K562 (cell line): ENCODE measurements around the gene TARBP1. TPM values are rescaled to one million over a fixed set of nuclear protein-coding genes. Genes with fewer than 3 reads are reported as not detected.
A peak's percentile ranks its signal among the peaks of the same experiment; 100 is the strongest.

Experiments used
- E2F3 ChIP-seq: fragments of 250-450 bp; sonication (Bioruptor Pico); IDR thresholded peaks from 2 replicates; pipeline ENCODE4 v1.4.0; 2020; ENCODE audit warnings: mild to moderate bottlenecking
- FOXJ3 ChIP-seq: sonication (generic); formaldehyde crosslinking; IDR thresholded peaks from 2 replicates; pipeline ENCODE4 v1.4.0; 2020; ENCODE audit warnings: mild to moderate bottlenecking, missing genetic modification reagents
- HDAC3 ChIP-seq: fragments of 450-650 bp; IDR thresholded peaks from 2 replicates; pipeline ENCODE4 v1.6.1; 2018; ENCODE audit warnings: borderline replicate concordance, mild to moderate bottlenecking, moderate library complexity; ENCODE audit not compliant: partially characterized antibody
- HEY1 ChIP-seq: fragments of 250-450 bp; sonication (Bioruptor Pico); IDR thresholded peaks from 2 replicates; pipeline ENCODE4 v1.5.0; 2020; ENCODE audit warnings: mild to moderate bottlenecking, moderate library complexity, borderline replicate concordance
- HSF4 ChIP-seq: fragments of 250-450 bp; sonication (Bioruptor Pico); IDR thresholded peaks from 2 replicates; pipeline ENCODE4 v2.1.2; 2022; ENCODE audit warnings: mild to moderate bottlenecking, moderate library complexity, borderline replicate concordance
- MECOM ChIP-seq: fragments of 250-450 bp; sonication (Bioruptor Pico); IDR thresholded peaks from 2 replicates; pipeline ENCODE4 v1.8.0; 2022; ENCODE audit warnings: inconsistent platforms
- MTA3 ChIP-seq: fragments of 450-650 bp; formaldehyde crosslinking; IDR thresholded peaks from 2 replicates; pipeline ENCODE4 v1.6.1; 2017; ENCODE audit warnings: mild to moderate bottlenecking, borderline replicate concordance
- NONO ChIP-seq, 2 experiments: fragments of 200-400 bp in 1 of 2; fragments of 450-650 bp in 1 of 2; formaldehyde crosslinking in 1 of 2; IDR thresholded peaks; 2 replicates each; pipeline ENCODE4 v1.6.1; 2017; ENCODE audit warnings: low read depth in 2 of 2, mild to moderate bottlenecking in 2 of 2, moderate library complexity in 2 of 2, low read length in 1 of 2
- RFX7 ChIP-seq: fragments of 250-450 bp; sonication (Bioruptor Pico); IDR thresholded peaks from 2 replicates; pipeline ENCODE4 v1.5.1; 2021; ENCODE audit warnings: mild to moderate bottlenecking
- SETDB1 ChIP-seq: IDR thresholded peaks from one replicate; pipeline ENCODE4 v1.6.1; 2012; ENCODE audit warnings: low read length, control low read depth, inconsistent platforms
- SMAD2 ChIP-seq: fragments of 150-350 bp; IDR thresholded peaks from 2 replicates; pipeline ENCODE4 v1.6.1; 2014; ENCODE audit warnings: low read depth, mild to moderate bottlenecking, low read length
- SRSF9 ChIP-seq: fragments of 200-400 bp; formaldehyde crosslinking; IDR thresholded peaks from 2 replicates; pipeline ENCODE4 v1.6.1; 2017; ENCODE audit warnings: low read depth, low read length, borderline replicate concordance
- TCF7 ChIP-seq: sonication (generic); IDR thresholded peaks from 2 replicates; pipeline ENCODE4 v1.6.1; 2016; ENCODE audit warnings: antibody characterized with exemption, borderline replicate concordance
- TEAD2 ChIP-seq: fragments of 450-650 bp; IDR thresholded peaks from 2 replicates; pipeline ENCODE4 v1.6.1; 2016; ENCODE audit warnings: missing genetic modification characterization, control low read depth, missing compliant biosample characterization
- ZNF184 ChIP-seq: sonication (generic); formaldehyde crosslinking; IDR thresholded peaks from 2 replicates; pipeline ENCODE4 v1.5.0; 2020; ENCODE audit warnings: missing genetic modification reagents
- ZNF217 ChIP-seq: sonication (generic); formaldehyde crosslinking; IDR thresholded peaks from 2 replicates; pipeline ENCODE4 v1.8.0; 2022; ENCODE audit warnings: mild to moderate bottlenecking, missing genetic modification reagents
- ZNF431 ChIP-seq: sonication (generic); formaldehyde crosslinking; IDR thresholded peaks from 2 replicates; pipeline ENCODE4 v1.8.0; 2022; ENCODE audit warnings: mild to moderate bottlenecking, missing genetic modification reagents
- ZSCAN32 ChIP-seq: fragments of 450-650 bp; formaldehyde crosslinking; IDR thresholded peaks from 2 replicates; pipeline ENCODE4 v1.4.0; 2020; ENCODE audit warnings: mild to moderate bottlenecking, moderate library complexity
- polyA plus RNA-seq, 8 experiments: library from polyadenylated mRNA; depleted of rRNA in 4 of 8; stranded (reverse) in 5 of 8; unstranded in 3 of 8; fragments of >200 nt; fragmentation: Nextera tagmentation in 2 of 8; fragmentation: Illumina TruSeq in 1 of 8; extraction: Ambion mirVana in 2 of 8; extraction: Trizol in 1 of 8; gene quantifications; 2 replicates each; pipeline versions ENCODE4 v1.2.1 to v1.2.3, GENCODE V29; 2011 to 2014; ENCODE audit warnings: inconsistent platforms in 1 of 8, missing spikeins in 1 of 8
- total RNA-seq, 7 experiments: library from RNA; depleted of rRNA in 6 of 7; stranded (reverse); fragments of >200 nt in 6 of 7; fragmentation: Illumina TruSeq in 2 of 7; extraction: Trizol in 2 of 7; gene quantifications; 2 replicates each; pipeline versions ENCODE4 v1.2.1 to v1.2.3, GENCODE V29; 2011 to 2021; ENCODE audit warnings: low replicate concordance in 1 of 7
- TF ChIP-seq, protein P1 (sequence below): fragments of 450-650 bp; IDR thresholded peaks from 2 replicates; pipeline ENCODE4 v1.6.1; 2016; ENCODE audit warnings: borderline replicate concordance
- TF ChIP-seq, protein P2 (sequence below): sonication (generic); formaldehyde crosslinking; IDR thresholded peaks from 2 replicates; pipeline ENCODE4 v1.8.1; 2023; ENCODE audit warnings: mild to moderate bottlenecking, missing genetic modification reagents
- TF ChIP-seq, protein P3 (sequence below): fragments of 250-450 bp; sonication (Bioruptor Pico); IDR thresholded peaks from 2 replicates; pipeline ENCODE4 v1.8.0; 2021; ENCODE audit warnings: borderline replicate concordance, mild to moderate bottlenecking, moderate library complexity; ENCODE audit not compliant: poor library complexity, severe bottlenecking
- TF ChIP-seq, protein P4 (sequence below): IDR thresholded peaks from 2 replicates; pipeline ENCODE4 v1.6.1; 2011; ENCODE audit warnings: borderline replicate concordance, low read depth, mild to moderate bottlenecking, moderate library complexity, low read length; ENCODE audit not compliant: insufficient read depth, poor library complexity, severe bottlenecking

TARBP1 gene
- total and polyA plus RNA-seq, 9 of the 15 experiments (the other 6 are each of a cell fraction or from before 2014, with no cell fraction given): 8.8 to 48.0 (median 22.9) TPM

DNA sequence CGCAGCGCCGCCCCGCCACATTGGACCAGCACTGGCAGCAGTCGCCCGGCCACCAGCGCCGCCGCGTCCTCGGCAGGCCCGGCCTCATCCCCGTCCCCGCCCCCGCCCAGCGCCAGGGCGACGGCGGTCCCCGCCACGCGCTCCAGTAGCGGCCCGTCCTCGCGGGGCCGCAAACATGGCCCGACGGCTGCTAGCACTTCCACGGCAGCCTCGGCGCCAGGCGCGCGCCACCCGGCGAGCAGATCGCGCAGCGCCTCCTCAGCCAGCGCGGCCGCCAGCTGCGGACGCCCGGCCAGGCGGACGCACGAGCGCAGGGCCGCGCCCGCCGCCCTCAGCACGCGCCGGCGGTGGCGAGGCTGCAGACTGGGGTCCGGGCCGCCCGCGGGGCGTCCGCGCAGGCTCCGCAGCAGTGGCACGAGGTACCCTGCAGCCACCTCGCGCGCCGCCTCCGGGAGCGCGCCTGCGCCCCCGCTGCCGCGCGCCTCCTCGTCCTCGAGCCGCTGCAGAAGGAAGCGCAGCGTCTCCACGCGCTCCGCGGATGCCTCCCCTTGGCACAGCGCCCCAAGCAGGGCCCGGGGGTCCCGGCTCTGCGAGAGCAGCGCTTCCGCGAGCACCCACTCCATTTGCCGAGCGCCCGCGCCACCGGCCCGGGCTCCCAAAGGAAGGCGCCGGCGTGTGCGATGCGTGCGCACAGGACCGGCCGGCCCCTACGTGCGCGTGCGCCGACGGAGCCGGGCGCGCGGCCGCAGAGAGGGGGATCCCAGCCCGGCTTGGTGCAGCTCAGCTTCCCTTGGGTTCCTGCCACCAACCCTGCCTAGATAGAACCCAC, at the start of gene TARBP1 (continued):
- TF ChIP-seq, protein P1, sequence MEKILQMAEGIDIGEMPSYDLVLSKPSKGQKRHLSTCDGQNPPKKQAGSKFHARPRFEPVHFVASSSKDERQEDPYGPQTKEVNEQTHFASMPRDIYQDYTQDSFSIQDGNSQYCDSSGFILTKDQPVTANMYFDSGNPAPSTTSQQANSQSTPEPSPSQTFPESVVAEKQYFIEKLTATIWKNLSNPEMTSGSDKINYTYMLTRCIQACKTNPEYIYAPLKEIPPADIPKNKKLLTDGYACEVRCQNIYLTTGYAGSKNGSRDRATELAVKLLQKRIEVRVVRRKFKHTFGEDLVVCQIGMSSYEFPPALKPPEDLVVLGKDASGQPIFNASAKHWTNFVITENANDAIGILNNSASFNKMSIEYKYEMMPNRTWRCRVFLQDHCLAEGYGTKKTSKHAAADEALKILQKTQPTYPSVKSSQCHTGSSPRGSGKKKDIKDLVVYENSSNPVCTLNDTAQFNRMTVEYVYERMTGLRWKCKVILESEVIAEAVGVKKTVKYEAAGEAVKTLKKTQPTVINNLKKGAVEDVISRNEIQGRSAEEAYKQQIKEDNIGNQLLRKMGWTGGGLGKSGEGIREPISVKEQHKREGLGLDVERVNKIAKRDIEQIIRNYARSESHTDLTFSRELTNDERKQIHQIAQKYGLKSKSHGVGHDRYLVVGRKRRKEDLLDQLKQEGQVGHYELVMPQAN: no peak
- TF ChIP-seq HDAC3 (no peak), MECOM (no peak), HEY1 (CRISPR knock-in tag) (no peak), TEAD2 (no peak), ZNF431 (CRISPR knock-in tag) (peak; percentile 71), SRSF9 (no peak), SMAD2 (no peak), HSF4 (CRISPR knock-in tag) (no peak), ZNF184 (CRISPR knock-in tag) (no peak), NONO (IDR thresholded peaks at IDR 0.05; ENCODE audit: low read depth in 2 of 2, low read length in 1 of 2) (peak; percentile 11 to 66), ZSCAN32 (CRISPR knock-in tag) (0 out of 2 replicates have a peak, but pooled peaks have one; percentile 11), FOXJ3 (no peak), TCF7 (0 out of 2 replicates have a peak, but pooled peaks have one; percentile 18), SETDB1 (no peak), MTA3 (no peak), E2F3 (CRISPR knock-in tag) (peak; percentile 72), RFX7 (CRISPR knock-in tag) (no peak), ZNF217 (CRISPR knock-in tag) (no peak)
- TF ChIP-seq, protein P2, sequence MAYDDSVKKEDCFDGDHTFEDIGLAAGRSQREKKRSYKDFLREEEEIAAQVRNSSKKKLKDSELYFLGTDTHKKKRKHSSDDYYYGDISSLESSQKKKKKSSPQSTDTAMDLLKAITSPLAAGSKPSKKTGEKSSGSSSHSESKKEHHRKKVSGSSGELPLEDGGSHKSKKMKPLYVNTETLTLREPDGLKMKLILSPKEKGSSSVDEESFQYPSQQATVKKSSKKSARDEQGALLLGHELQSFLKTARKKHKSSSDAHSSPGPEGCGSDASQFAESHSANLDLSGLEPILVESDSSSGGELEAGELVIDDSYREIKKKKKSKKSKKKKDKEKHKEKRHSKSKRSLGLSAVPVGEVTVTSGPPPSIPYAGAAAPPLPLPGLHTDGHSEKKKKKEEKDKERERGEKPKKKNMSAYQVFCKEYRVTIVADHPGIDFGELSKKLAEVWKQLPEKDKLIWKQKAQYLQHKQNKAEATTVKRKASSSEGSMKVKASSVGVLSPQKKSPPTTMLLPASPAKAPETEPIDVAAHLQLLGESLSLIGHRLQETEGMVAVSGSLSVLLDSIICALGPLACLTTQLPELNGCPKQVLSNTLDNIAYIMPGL (CRISPR knock-in tag): no peak
- TF ChIP-seq, protein P3, sequence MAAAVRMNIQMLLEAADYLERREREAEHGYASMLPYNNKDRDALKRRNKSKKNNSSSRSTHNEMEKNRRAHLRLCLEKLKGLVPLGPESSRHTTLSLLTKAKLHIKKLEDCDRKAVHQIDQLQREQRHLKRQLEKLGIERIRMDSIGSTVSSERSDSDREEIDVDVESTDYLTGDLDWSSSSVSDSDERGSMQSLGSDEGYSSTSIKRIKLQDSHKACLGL: no peak
- TF ChIP-seq, protein P4, sequence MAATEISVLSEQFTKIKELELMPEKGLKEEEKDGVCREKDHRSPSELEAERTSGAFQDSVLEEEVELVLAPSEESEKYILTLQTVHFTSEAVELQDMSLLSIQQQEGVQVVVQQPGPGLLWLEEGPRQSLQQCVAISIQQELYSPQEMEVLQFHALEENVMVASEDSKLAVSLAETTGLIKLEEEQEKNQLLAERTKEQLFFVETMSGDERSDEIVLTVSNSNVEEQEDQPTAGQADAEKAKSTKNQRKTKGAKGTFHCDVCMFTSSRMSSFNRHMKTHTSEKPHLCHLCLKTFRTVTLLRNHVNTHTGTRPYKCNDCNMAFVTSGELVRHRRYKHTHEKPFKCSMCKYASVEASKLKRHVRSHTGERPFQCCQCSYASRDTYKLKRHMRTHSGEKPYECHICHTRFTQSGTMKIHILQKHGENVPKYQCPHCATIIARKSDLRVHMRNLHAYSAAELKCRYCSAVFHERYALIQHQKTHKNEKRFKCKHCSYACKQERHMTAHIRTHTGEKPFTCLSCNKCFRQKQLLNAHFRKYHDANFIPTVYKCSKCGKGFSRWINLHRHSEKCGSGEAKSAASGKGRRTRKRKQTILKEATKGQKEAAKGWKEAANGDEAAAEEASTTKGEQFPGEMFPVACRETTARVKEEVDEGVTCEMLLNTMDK: peak; percentile 2
